Liver (tissue), 9 donors: ENCODE measurements around the gene GLIPR1. TPM values are rescaled to one million over a fixed set of nuclear protein-coding genes. Genes with fewer than 3 reads are reported as not detected.

Experiments
- DNase-seq: peaks from one replicate; pipeline ENCODE4 v3.0.0-alpha.2; 2017; ENCODE audit warnings: low spot score
- H3K27ac ChIP-seq, 2 donors: one replicate each; pipeline ENCODE4 v1.7.0; 2013; ENCODE audit warnings: inconsistent platforms in 2 of 2, low read length in 2 of 2, control low read depth in 1 of 2, low read depth in 1 of 2, mild to moderate bottlenecking in 1 of 2
- H3K27me3 ChIP-seq, 4 donors: one replicate each; pipeline versions ENCODE4 v1.6.1 to v1.7.0; 2013; ENCODE audit warnings: low read length in 3 of 4, inconsistent platforms in 1 of 4, mild to moderate bottlenecking in 1 of 4, moderate library complexity in 1 of 4; ENCODE audit not compliant: control insufficient read depth in 4 of 4, insufficient read depth in 4 of 4
- H3K36me3 ChIP-seq, 4 donors: one replicate each; pipeline versions ENCODE4 v1.6.1 to v1.7.0; 2013; ENCODE audit warnings: low read length in 3 of 4, mild to moderate bottlenecking in 3 of 4, low read depth in 1 of 4, moderate library complexity in 1 of 4; ENCODE audit not compliant: control insufficient read depth in 4 of 4, insufficient read depth in 3 of 4
- H3K4me1 ChIP-seq, 4 donors: one replicate each; pipeline versions ENCODE4 v1.6.1 to v1.7.0; 2013; ENCODE audit warnings: low read length in 3 of 4, mild to moderate bottlenecking in 3 of 4, moderate library complexity in 1 of 4; ENCODE audit not compliant: control insufficient read depth in 4 of 4, insufficient read depth in 4 of 4
- H3K4me3 ChIP-seq, 3 donors: one replicate each; pipeline versions ENCODE4 v1.6.1 to v1.7.0; 2013; ENCODE audit warnings: low read length in 3 of 3, control low read depth in 1 of 3, low read depth in 1 of 3, mild to moderate bottlenecking in 1 of 3
- H3K9ac ChIP-seq, 2 donors: one replicate each; pipeline ENCODE4 v1.7.0; 2013; ENCODE audit warnings: low read length in 2 of 2, mild to moderate bottlenecking in 2 of 2, moderate library complexity in 2 of 2, control low read depth in 1 of 2, low read depth in 1 of 2
- H3K9me3 ChIP-seq, 4 donors: one replicate each; pipeline versions ENCODE4 v1.6.1 to v1.7.0; 2013; ENCODE audit warnings: low read length in 3 of 4; ENCODE audit not compliant: control insufficient read depth in 4 of 4
- EGR1 ChIP-seq, 2 donors: IDR thresholded peaks; 2 replicates each; pipeline ENCODE4 v1.6.1; 2016 to 2018; ENCODE audit warnings: antibody characterized with exemption in 2 of 2, low read depth in 2 of 2
- FOXA1 ChIP-seq: IDR thresholded peaks from 2 replicates; pipeline ENCODE4 v1.6.1; 2016; ENCODE audit warnings: antibody characterized with exemption
- FOXA2 ChIP-seq: IDR thresholded peaks from 2 replicates; pipeline ENCODE4 v1.6.1; 2016; ENCODE audit warnings: antibody characterized with exemption
- HNF4A ChIP-seq, 2 donors: conservative IDR thresholded peaks; 2 replicates each; pipeline ENCODE4 v1.6.1; 2016; ENCODE audit warnings: antibody characterized with exemption in 2 of 2, mild to moderate bottlenecking in 2 of 2
- HNF4G ChIP-seq: IDR thresholded peaks from 2 replicates; pipeline ENCODE4 v1.6.1; 2016; ENCODE audit warnings: antibody characterized with exemption
- NR2F2 ChIP-seq: IDR thresholded peaks from 2 replicates; pipeline ENCODE4 v1.6.1; 2016; ENCODE audit warnings: antibody characterized with exemption
- RAD21 ChIP-seq, 2 donors: IDR thresholded peaks; 2 replicates each; pipeline ENCODE4 v1.6.1; 2016; ENCODE audit warnings: antibody characterized with exemption in 2 of 2, mild to moderate bottlenecking in 2 of 2
- RXRA ChIP-seq, 2 donors: IDR thresholded peaks; 2 replicates each; pipeline ENCODE4 v1.6.1; 2017 to 2018; ENCODE audit warnings: antibody characterized with exemption in 2 of 2, mild to moderate bottlenecking in 1 of 2
- SP1 ChIP-seq: IDR thresholded peaks from 2 replicates; pipeline ENCODE4 v1.6.1; 2018; ENCODE audit warnings: antibody characterized with exemption, mild to moderate bottlenecking
- TAF1 ChIP-seq: conservative IDR thresholded peaks from 2 replicates; pipeline ENCODE4 v1.6.1; 2016; ENCODE audit warnings: antibody characterized with exemption, mild to moderate bottlenecking
- YY1 ChIP-seq: IDR thresholded peaks from 2 replicates; pipeline ENCODE4 v1.6.1; 2016; ENCODE audit warnings: antibody characterized with exemption, mild to moderate bottlenecking
- WGBS: extraction: QIAGEN DNeasy Blood & Tissue Kit; methylation state at CpG from one replicate; pipeline ENCODE4 v1.1.7; 2013; 5-methylcytosine and 5-hydroxymethylcytosine counted together
- polyA plus RNA-seq, 2 donors: library from polyadenylated mRNA; stranded (reverse) in 1 of 2; unstranded in 1 of 2; fragments of 200-250 nt in 1 of 2; fragments of >200 nt in 1 of 2; fragmentation: Nextera tagmentation in 1 of 2; extraction: Ambion mirVana in 1 of 2; gene quantifications; one replicate each; pipeline versions ENCODE4 v1.2.1 to v1.2.3, GENCODE V29; 2013 to 2015
- total RNA-seq, 2 donors: library from RNA; depleted of rRNA; stranded (reverse); fragments of >200 nt; gene quantifications; one replicate each; pipeline ENCODE4 v1.2.3, GENCODE V29; 2014
- TF ChIP-seq, protein P1 (sequence below): IDR thresholded peaks from 2 replicates; pipeline ENCODE4 v1.6.1; 2016; ENCODE audit warnings: antibody characterized with exemption, mild to moderate bottlenecking
- TF ChIP-seq, protein P2 (sequence below): fragments of 150-350 bp; IDR thresholded peaks from 2 replicates; pipeline ENCODE4 v1.5.1; 2017; ENCODE audit warnings: improper control_type of control experiment, low read depth, low read length; ENCODE audit not compliant: missing input control
- TF ChIP-seq, protein P3 (sequence below): IDR thresholded peaks from 2 replicates; pipeline ENCODE4 v1.6.1; 2016; ENCODE audit warnings: antibody characterized with exemption
- donor health status: healthy.
- donor health status: healthy.
- donor health status: healthy.
- donor health status: healthy.
- donor health status: healthy.

GLIPR1 gene
- total and polyA plus RNA-seq, 4 donors: 3.0 to 8.2 (median 4.7) TPM

DNA sequence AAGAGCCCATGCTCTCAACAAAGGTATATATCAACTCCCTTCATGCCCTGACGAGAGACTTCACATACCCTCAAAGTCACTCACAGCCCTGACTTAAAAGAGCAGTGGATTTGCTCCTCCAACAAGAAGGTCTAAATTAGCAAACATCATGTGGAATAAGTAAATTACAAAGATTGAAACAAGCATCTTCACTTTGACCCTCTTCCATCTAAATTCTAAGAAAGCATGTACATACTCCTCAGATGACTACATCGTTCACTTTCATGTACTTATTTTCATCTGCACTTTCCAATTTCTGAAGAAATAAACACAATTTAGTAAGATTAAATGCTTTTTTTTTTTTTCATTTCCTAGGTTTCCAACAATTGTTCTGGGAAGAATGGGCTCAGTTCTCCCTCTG is 69.4 kb downstream of the GLIPR1 start (continued):
- TF ChIP-seq, protein P1, sequence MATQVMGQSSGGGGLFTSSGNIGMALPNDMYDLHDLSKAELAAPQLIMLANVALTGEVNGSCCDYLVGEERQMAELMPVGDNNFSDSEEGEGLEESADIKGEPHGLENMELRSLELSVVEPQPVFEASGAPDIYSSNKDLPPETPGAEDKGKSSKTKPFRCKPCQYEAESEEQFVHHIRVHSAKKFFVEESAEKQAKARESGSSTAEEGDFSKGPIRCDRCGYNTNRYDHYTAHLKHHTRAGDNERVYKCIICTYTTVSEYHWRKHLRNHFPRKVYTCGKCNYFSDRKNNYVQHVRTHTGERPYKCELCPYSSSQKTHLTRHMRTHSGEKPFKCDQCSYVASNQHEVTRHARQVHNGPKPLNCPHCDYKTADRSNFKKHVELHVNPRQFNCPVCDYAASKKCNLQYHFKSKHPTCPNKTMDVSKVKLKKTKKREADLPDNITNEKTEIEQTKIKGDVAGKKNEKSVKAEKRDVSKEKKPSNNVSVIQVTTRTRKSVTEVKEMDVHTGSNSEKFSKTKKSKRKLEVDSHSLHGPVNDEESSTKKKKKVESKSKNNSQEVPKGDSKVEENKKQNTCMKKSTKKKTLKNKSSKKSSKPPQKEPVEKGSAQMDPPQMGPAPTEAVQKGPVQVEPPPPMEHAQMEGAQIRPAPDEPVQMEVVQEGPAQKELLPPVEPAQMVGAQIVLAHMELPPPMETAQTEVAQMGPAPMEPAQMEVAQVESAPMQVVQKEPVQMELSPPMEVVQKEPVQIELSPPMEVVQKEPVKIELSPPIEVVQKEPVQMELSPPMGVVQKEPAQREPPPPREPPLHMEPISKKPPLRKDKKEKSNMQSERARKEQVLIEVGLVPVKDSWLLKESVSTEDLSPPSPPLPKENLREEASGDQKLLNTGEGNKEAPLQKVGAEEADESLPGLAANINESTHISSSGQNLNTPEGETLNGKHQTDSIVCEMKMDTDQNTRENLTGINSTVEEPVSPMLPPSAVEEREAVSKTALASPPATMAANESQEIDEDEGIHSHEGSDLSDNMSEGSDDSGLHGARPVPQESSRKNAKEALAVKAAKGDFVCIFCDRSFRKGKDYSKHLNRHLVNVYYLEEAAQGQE: no peak
- TF ChIP-seq NR2F2: no peak
- TF ChIP-seq, protein P2, sequence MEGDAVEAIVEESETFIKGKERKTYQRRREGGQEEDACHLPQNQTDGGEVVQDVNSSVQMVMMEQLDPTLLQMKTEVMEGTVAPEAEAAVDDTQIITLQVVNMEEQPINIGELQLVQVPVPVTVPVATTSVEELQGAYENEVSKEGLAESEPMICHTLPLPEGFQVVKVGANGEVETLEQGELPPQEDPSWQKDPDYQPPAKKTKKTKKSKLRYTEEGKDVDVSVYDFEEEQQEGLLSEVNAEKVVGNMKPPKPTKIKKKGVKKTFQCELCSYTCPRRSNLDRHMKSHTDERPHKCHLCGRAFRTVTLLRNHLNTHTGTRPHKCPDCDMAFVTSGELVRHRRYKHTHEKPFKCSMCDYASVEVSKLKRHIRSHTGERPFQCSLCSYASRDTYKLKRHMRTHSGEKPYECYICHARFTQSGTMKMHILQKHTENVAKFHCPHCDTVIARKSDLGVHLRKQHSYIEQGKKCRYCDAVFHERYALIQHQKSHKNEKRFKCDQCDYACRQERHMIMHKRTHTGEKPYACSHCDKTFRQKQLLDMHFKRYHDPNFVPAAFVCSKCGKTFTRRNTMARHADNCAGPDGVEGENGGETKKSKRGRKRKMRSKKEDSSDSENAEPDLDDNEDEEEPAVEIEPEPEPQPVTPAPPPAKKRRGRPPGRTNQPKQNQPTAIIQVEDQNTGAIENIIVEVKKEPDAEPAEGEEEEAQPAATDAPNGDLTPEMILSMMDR: no peak
- no peak for TF ChIP-seq SP1

DNA sequence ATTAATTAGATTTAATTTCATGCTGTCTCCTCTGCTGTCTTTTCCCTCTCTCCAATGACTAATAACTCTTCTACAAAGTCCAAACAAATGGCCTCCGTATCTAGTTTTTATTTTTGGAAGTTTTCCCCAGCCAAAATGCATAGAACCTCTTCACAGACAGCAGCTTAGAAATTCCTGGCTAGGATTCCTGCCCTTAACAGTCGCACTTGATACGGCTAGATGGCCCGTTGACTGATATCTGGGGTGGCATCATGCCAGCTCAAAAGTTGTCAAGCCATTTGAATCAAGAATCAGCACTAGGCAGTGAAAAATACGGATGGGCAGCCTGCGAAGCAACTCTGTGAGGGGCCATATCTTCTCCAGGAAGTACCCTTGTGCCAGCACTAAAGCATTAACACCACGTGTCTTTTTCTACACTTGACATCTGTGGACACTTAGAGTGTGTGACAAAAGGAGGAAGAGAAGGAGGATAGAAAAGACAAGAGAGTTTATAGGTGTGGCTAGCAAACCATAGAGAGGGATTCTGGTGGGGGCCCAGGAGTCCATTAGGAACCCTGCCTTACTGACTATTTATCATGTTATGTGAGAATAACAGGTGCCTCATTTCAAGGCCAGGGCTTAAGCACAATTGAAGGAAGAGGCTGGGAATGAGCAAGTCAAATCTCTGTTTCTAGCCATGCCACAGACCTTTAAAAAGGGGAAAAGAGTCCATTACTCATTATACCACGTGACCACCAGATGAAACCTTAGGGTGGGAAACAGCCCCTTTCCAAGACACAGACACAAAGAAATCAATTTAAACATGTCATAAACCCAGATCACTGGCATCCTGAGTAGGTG is 70.1 kb downstream of the GLIPR1 start:
- H3K4me1 ChIP-seq: no peaks in the 10 kb centered on the region
- TF ChIP-seq, protein P2: no peak
- TF ChIP-seq FOXA1: no peak
- no peak for TF ChIP-seq SP1
- no peak for TF ChIP-seq HNF4G
- TF ChIP-seq EGR1 (IDR thresholded peaks at IDR 0.05; ENCODE audit: low read depth in 2 of 2): no peak
- TF ChIP-seq FOXA2: no peak
- TF ChIP-seq, protein P3, sequence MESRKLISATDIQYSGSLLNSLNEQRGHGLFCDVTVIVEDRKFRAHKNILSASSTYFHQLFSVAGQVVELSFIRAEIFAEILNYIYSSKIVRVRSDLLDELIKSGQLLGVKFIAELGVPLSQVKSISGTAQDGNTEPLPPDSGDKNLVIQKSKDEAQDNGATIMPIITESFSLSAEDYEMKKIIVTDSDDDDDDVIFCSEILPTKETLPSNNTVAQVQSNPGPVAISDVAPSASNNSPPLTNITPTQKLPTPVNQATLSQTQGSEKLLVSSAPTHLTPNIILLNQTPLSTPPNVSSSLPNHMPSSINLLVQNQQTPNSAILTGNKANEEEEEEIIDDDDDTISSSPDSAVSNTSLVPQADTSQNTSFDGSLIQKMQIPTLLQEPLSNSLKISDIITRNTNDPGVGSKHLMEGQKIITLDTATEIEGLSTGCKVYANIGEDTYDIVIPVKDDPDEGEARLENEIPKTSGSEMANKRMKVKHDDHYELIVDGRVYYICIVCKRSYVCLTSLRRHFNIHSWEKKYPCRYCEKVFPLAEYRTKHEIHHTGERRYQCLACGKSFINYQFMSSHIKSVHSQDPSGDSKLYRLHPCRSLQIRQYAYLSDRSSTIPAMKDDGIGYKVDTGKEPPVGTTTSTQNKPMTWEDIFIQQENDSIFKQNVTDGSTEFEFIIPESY: no peak
- TF ChIP-seq YY1: no peak
- no peak for TF ChIP-seq RAD21 (IDR thresholded peaks at IDR 0.05)
- TF ChIP-seq HNF4A (conservative IDR thresholded peaks at IDR 0.05): no peak
- no peak for TF ChIP-seq TAF1
- no peak for TF ChIP-seq RXRA (IDR thresholded peaks at IDR 0.05)
- 58% methylated on average over 8 of the region's 8 CpGs for WGBS
- H3K9ac ChIP-seq: no peak overlapping the region
- H3K9me3 ChIP-seq: no peaks in the 10 kb centered on the region
- H3K27ac ChIP-seq: no peak overlapping the region
- DNase-seq: no peak
- H3K27me3 ChIP-seq: no peaks in the 10 kb centered on the region
- H3K4me3 ChIP-seq: no peak overlapping the region
- no peaks in the 10 kb centered on the region for H3K36me3 ChIP-seq
